GM21619 (cell line): ENCODE measurements around the gene NPLOC4.

ENCODE experiments used
- ATAC-seq: cut with Tn5 transposase; IDR thresholded peaks from one replicate; pipeline ENCODE4 v1.9.1; 2021; ENCODE audit not compliant: unreplicated experiment

Gene NPLOC4

DNA sequence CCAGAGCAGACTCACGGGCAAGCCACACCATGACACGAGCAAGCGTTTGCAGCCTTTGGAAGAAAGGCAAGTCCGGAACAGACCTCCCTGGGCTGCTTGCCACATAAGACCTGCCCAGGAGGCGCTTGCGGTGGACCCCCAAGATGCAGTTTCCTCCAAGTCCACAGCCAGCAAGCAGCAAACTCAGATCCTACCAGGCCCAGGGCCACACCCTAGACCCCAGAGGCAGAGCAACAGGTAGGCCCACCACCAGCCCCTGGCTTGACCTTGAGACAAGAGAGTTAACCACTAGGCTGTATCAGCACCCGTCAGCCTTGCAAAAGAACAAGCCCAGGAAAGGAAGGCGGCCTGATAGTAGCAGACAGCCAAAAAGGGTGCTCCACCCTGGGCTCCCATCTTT, 87.1 kb downstream of the NPLOC4 start:
- no peak for ATAC-seq

DNA sequence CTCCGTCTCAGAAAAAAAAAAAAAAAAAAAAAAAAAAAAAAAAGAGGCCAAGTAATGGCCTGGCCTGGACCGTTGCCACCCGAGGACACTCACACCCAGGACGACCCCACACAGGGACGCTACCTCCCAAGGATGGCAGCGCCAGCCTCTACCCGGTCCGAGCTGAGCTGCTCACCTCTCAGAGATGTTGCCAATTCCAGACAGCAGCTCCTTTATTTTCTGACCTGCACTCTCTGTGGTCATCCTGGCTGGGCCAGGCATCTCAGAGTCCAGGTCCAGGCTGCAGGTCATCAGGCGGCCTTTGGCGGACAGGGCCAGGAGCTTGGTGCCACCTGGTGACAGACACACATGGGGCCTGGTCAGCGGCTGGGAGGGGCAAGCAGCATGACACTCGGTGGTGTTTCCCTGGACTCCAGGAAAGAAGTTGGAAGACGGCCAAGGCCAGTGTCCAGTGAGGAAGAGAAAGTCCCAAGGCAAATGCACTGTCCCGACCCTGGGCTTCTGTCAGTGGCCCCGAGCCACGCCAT, 87.8 kb downstream of the NPLOC4 start:
- ATAC-seq, result no peak

DNA sequence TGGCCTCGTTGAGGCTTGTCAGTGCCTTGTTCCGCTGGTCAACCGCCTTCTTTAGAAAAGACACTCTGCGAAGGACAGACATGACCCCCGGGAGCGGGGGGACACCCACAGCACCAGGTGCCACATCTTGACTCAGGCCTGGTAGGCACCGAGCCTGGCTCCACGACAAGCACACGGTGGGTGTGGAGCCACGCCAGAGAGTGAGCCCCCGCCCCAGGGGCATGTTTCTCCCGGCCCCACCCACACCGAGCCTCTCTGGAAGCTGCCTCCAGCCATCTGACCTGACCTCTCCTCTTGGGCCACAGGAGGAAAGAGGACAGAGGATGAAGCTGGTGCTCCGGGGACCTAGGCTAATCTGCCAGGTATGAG, 89.3 kb downstream of the NPLOC4 start:
- ATAC-seq, result no peak

DNA sequence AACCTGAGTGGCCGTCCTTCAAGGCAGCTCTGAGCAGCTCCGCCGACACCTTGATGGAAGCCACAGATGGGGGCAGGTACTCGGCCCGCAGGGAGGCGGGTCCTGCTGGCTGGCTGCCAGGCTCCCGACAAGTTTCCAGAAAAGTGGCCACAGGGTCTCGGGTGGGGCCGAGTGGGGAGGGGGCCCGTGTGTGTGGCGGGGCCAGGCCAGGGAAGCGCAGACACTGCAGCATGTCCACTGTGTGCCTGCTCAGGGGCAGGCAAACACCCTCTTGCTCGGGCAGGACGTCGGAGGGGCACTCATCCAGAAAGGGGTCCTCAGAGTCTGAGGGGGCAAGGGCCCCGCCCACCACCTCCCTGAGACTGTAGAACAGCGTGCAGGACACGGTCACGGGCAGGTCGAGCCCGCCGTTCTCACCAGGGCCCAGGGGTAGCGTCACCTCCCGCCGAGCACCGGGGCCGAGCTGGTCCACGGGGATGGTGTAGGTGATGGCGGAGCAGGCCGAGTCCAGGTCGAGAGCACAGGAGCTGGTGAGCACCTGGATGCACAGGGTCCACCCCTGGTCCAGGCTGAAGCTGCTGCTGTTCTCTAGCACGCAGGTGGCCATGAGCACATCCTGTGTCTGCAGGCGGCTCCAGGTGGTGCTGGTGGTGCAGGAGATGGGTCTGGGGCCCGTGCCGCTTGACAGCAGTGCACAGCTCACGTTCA, 89.9 kb downstream of the NPLOC4 start:
- no peak for ATAC-seq

GRCh38 chr17:81545160-81545949, 91.6 kb downstream of the NPLOC4 start:
- no peak for ATAC-seq

DNA sequence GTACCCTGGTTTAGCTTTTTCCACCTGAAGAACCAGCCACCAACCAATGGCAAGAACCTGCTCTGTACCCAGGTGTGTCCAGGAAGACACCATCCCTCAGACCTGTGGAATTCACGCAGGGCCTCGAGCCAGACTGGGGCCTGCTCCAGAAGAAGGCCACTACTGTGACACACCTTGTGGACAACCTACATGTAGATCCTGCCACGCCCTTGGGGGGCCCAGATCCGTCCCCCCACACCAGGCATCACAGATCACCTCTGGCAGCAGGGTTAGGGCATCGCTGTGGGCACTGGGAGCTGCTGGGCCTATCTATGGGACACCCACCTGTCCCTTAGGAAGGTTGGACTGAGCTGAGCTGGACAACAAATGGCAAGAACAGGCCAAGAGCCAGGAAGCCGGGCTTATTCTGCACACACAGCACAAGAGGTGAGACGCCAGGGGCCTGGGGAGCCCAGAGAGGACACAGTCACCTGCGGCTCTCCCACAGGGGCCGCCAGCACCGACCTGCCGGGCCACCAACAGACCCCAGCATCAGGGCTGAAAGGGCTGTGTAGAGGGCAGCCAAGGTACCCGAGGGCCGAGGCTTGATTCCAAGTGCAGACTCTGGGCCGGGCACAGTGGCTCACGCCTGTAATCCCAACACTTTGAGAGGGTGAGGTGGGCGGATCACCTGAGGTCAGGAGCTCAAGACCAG, 92.5 kb downstream of the NPLOC4 start:
- no peak for ATAC-seq

DNA sequence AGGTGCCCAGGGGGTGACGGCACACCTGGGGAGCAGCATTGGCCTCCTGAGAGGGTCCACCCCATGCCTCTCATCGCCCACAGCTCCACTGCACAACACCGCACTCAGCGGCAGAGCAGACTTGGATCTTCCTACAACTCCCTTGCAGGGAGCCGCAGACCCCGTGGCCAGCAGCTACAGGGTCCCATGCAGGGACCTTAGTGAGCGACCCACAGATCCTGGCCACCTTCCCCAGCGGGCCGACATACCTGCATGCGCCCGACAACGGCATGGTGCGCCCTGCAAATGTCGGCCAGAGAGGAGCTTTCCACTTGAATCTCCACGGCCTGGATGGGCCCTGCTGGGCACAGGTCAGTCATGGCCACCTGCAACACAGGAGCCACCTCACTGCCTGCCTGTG, 93.2 kb downstream of the NPLOC4 start:
- ATAC-seq, result no peak

DNA sequence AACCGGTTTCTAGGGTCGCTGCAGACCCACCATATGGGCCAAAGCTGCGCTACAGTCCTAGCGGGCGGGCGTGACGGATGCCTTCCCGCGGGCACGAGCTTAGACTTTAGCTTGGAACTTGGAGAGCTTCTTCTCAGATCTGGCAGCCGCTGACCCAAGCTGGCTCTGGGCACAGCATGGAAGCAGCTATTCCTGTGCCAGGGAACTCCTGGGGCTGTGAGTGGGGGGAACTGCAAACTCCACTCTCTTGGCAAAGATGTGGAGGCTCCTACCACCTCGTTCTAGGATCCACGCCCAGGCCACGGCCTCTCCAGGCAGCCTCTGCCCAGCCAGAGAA, 93.6 kb downstream of the NPLOC4 start:
- ATAC-seq, result no peak

DNA sequence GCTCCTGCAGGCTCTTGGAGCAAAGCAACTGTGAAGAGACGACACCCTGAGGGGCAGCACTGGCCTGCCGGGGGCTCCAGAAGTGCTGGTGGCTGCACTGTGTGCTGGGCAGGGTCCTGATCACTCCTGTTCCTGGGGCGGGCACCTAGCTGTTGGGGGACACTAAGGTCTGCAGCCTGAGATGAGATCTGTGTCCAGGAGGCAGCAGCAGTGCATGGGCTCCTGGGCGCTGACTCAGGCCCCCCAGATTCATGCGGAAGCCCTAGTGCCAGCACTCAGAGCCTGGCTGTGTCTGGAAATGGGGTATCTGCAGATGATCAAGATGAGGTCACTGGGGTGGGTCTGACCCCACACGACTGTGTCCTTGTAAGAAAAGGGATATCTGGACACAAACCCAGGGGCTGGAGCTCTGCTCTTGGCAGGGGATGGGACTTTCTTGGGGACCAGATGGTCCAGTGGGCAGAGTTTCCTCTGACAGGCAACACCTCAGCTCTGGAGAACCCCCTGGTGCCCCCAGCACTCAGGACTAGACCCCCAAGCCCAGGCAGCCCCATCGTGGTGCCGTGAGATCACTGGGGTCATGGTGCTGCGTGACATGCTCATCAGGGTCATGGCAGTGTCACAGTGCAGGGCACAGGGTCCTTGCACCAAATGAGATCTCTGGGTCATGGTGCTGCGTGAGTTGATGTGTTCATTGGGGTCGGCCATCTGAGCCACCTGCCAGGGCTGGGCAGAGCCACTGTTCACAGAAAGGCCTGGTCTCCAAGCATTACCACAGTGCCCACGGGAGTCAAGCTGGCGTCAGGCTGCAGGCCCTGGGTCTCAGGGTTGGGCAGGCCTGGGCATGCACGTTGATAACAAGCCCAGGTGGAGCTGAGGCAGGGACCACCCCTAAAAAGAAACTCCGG, 94.2 kb downstream of the NPLOC4 start:
- ATAC-seq, result no peak

DNA sequence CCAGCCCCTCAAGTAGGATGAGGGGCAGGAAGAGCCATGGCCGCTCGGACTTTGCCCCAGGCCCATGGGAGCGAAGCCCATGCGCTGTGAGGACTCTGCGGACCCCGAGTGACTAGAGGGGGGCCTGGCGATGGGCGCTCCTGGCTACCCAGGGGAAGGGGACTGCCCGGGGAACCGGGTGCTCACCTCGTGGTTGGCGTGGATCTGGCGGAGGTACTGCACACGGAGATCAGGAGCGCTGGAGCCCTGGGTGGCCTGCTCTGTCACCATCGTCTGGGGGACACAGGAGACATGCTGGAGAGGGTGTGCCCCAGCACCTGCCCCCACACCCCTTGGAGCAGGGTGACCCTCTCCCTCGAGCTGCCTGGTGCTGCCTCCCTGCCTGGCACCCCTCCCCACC, 95.8 kb downstream of the NPLOC4 start:
- no peak for ATAC-seq

- ATAC-seq, result no peak
Measured at GRCh38 chr17:81540676-81541027, 96.3 kb downstream of the NPLOC4 start.

- no peak for ATAC-seq
Measured at GRCh38 chr17:81539961-81540675, 96.8 kb downstream of the NPLOC4 start.

GRCh38 chr17:81539571-81539900, 97.4 kb downstream of the NPLOC4 start:
- ATAC-seq, result no peak

GRCh38 chr17:81538651-81539570, 98.0 kb downstream of the NPLOC4 start:
- no peak for ATAC-seq

GRCh38 chr17:81537856-81538555, 98.9 kb downstream of the NPLOC4 start:
- no peak for ATAC-seq

GRCh38 chr17:81537343-81537855, 99.5 kb downstream of the NPLOC4 start:
- ATAC-seq, result no peak

DNA sequence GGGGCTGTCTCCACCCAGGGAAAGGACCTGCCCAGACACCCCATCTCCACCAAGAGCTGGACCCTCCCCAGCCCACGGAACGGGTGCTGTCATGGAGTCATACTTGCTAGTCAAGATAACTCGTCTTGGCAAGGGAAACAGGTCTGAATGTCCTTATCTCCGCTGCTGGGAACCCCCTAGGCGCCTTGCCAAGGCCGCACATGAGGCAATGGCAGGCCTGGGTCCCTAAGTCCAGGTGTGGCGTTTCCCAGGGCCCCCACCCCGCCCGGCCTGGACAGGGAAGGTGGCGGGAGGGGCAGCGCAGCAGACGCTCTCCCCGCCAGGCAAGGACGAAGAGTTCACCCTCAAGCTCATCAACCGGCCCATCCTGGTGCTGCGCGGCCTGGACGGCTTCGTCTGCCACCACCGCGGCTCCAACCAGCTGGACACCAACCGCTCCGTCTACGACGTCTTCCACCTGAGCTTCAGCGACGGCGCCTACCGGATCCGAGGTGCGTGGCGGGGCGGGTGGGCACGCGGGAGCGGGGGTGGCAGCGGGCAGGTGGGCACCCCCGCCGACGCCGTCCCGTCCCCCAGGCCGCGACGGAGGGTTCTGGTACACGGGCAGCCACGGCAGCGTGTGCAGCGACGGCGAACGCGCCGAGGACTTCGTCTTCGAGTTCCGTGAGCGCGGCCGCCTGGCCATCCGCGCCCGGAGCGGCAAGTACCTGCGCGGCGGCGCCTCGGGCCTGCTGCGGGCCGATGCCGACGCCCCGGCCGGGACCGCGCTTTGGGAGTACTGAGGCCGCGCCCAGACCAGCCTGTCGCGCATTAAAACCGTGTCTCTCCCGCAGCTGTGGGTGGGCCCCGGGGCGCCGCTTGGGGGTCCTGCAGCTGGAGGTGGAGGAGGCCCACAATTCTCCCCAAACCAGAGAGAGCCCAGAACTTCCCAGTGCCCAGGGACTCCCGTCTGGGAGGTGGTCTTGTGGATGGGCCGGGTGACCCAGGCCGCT, 100.3 kb downstream of the NPLOC4 start:
- no peak for ATAC-seq
